ENCODE results near the gene KANK2. TPM values are rescaled to one million over a fixed set of nuclear protein-coding genes. Genes with fewer than 3 reads are reported as not detected.
A peak's percentile ranks its signal among the peaks of the same experiment; 100 is the strongest.
"Not testable (repeated sequence)": the region's sequence is repeated elsewhere in the genome, so short reads cannot be mapped to it uniquely, and the experiment has no call there.

Gene KANK2
- total and polyA plus RNA-seq, 7 experiments from 2014 or later: 0.32 to 2.9 (median 0.53) TPM; not detected in 2

GRCh38 chr19:11142528-11143171 is 54.7 kb downstream of the KANK2 start:
- no peaks in the 10 kb centered on the region for H3K27me3 ChIP-seq (ENCODE audit: control insufficient read depth in 2 of 2, insufficient read depth in 2 of 2, low read length in 2 of 2)
- H3K9me3 ChIP-seq (ENCODE audit: control insufficient read depth in 2 of 3, low read length in 3 of 3): no peaks in the 10 kb centered on the region
- peaks cover under 1 to 16% of the 10 kb centered on the region in 2 donors for H3K4me1 ChIP-seq (ENCODE audit: control insufficient read depth in 2 of 2, insufficient read depth in 2 of 2, low read length in 2 of 2)
- ChIA-PET CTCF (interaction anchor here (0.7 to 0.9 kb wide), 2 partner anchors 12 to 17 kb away, joined by 4 to 6 read pairs; no protein-coding TSS in a partner anchor), POLR2A (no interaction called here)
- Mint-ChIP-seq H3K27me3 (no peaks in the 10 kb centered on the region), H3K4me3 (peak overlapping the region in 4 of 10 donors; percentile 19 to 60 (median 41)), H3K4me1 (peaks cover 5 to 17% (median 12%) of the 10 kb centered on the region in 7 donors), H3K9me3 (no peaks in the 10 kb centered on the region), H3K27ac (peak overlapping the region in 1 of 9 donors; percentile 51), H3K36me3 (peaks cover 0 to 16% (median 0%) of the 10 kb centered on the region in 5 donors)
- no peaks in the 10 kb centered on the region for H3K36me3 ChIP-seq (ENCODE audit: control insufficient read depth in 2 of 3, insufficient read depth in 3 of 3, low read length in 3 of 3)
- no peak for ATAC-seq
- intact Hi-C loops (cut with micrococcal nuclease): no loop called here
- H3K27ac ChIP-seq (ENCODE audit: low read depth, low read length): no peak overlapping the region
- no peak overlapping the region for H3K4me3 ChIP-seq (ENCODE audit: low read length)
- no peak for DNase-seq

DNA sequence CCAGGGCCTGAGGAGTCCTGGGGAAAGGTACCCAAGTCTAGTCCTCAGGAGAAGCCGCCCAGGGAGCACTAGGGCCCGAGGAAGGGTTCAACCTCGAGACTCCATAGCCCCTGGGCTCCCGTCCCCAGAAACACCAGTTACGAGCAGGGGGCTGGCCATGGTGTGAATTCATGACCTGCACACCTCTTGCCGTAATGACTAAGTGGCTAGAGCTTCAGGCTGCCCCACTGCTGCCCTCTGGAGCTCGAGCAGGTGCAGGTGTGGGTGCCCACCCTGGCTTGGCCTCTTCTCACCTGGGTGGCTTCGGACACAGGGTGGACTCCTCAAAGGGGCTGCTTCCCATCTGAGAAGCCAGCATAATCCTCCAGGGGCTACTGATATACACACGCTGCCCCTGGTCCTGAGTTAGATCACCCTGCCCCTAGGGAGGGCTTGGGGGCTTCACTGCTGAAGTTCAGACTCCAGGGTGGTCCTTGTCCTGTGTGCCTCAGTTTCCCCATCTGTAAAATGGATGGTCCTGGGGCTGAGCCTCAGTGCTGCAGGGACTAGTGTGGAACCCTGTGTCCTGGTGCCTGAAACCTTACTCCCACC is 55.3 kb downstream of the KANK2 start:
- H3K9me3 Mint-ChIP-seq: no peaks in the 10 kb centered on the region
- intact Hi-C loops (cut with micrococcal nuclease): no loop called here
- peaks cover 7 to 23% (median 14%) of the 10 kb centered on the region in 7 donors for H3K4me1 Mint-ChIP-seq
- CTCF ChIA-PET: interaction anchor here (1.6 kb wide), 1 partner anchor 107 kb away, joined by 5 read pairs; no protein-coding TSS in a partner anchor
- DNase-seq: no peak
- no peaks in the 10 kb centered on the region for H3K27me3 ChIP-seq (ENCODE audit: control insufficient read depth in 2 of 2, insufficient read depth in 2 of 2, low read length in 2 of 2)
- H3K9me3 ChIP-seq (ENCODE audit: control insufficient read depth in 2 of 3, low read length in 3 of 3): no peaks in the 10 kb centered on the region
- peaks cover 4 to 21% of the 10 kb centered on the region in 2 donors for H3K4me1 ChIP-seq (ENCODE audit: control insufficient read depth in 2 of 2, insufficient read depth in 2 of 2, low read length in 2 of 2)
- H3K27ac ChIP-seq (ENCODE audit: low read depth, low read length): no peak overlapping the region
- no peaks in the 10 kb centered on the region for H3K27me3 Mint-ChIP-seq
- peaks cover 0 to 16% (median 0%) of the 10 kb centered on the region in 5 donors for H3K36me3 Mint-ChIP-seq
- ATAC-seq: no peak
- H3K36me3 ChIP-seq (ENCODE audit: control insufficient read depth in 2 of 3, insufficient read depth in 3 of 3, low read length in 3 of 3): no peaks in the 10 kb centered on the region
- H3K4me3 Mint-ChIP-seq: no peak overlapping the region
- no peak overlapping the region for H3K4me3 ChIP-seq (ENCODE audit: low read length)
- H3K27ac Mint-ChIP-seq: no peak overlapping the region
- POLR2A ChIA-PET: no interaction called here

DNA sequence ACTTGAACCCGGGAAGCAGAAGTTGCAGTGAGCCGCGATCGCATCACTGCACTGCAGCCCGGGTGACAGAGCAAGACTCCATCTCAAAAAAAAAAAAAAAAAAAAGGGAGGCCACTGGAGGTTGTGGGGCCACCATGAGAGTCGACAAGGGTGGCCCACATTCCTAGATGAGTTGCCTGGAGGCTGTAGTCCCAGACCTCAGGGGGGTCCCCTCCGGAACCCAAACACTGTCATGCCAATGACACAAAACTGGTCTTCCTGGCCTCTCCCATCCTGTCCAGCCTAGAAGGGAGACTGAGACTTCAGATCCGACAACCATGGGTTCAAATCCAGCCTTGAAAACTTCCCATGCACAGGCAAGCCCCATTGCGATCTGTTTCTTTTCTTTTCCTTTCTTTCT is 56.4 kb downstream of the KANK2 start:
- DNase-seq (no peak), ATAC-seq (no peak)
- H3K27ac Mint-ChIP-seq: no peak overlapping the region
- no peak overlapping the region for H3K27ac ChIP-seq (ENCODE audit: low read depth, low read length)
- H3K4me1 ChIP-seq (ENCODE audit: control insufficient read depth in 2 of 2, insufficient read depth in 2 of 2, low read length in 2 of 2): peaks cover 4 to 21% of the 10 kb centered on the region in 2 donors
- H3K4me3 ChIP-seq (ENCODE audit: low read length): no peak overlapping the region
- POLR2A ChIA-PET: interaction anchor here (0.7 kb wide), 1 partner anchor 53 kb away, joined by 3 read pairs; no protein-coding TSS in a partner anchor
- H3K27me3 ChIP-seq (ENCODE audit: control insufficient read depth in 2 of 2, insufficient read depth in 2 of 2, low read length in 2 of 2): no peaks in the 10 kb centered on the region
- H3K36me3 Mint-ChIP-seq: peaks cover 0 to 8% (median 0%) of the 10 kb centered on the region in 5 donors
- intact Hi-C loops (cut with micrococcal nuclease): no loop called here
- H3K27me3 Mint-ChIP-seq: no peaks in the 10 kb centered on the region
- CTCF ChIA-PET: interaction anchor here (1.6 kb wide), 1 partner anchor 106 kb away, joined by 5 read pairs; no protein-coding TSS in a partner anchor
- no peaks in the 10 kb centered on the region for H3K9me3 ChIP-seq (ENCODE audit: control insufficient read depth in 2 of 3, low read length in 3 of 3)
- peaks cover 7 to 33% (median 19%) of the 10 kb centered on the region in 7 donors for H3K4me1 Mint-ChIP-seq
- no peaks in the 10 kb centered on the region for H3K36me3 ChIP-seq (ENCODE audit: control insufficient read depth in 2 of 3, insufficient read depth in 3 of 3, low read length in 3 of 3)
- H3K4me3 Mint-ChIP-seq: no peak overlapping the region
- no peaks in the 10 kb centered on the region for H3K9me3 Mint-ChIP-seq

DNA sequence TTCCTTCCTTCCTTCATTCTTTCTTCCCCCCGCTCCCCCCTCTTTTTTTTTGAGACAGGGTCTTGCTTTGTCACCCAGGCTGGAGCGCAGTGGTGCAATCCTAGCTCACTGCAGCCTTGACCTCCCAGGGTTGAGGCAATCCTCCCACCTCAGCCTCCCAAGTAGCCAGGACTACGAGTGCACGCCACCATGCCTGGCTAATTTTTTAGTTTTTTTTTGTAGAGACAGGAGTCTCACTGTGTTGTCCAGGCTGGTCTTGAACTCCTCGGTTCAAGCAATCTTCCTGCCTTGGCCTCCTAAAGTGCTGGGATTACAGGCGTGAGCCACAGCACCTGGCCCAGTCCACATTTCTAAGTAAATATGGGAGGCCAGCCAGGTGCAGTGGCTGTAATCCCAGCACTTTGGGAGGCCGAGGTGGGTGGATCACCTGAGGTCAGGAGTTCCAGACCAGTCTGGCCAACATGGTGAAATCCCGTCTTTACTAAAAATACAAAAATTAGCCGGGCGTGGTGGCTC is 57.3 kb downstream of the KANK2 start:
- H3K4me3 ChIP-seq (ENCODE audit: low read length); H3K36me3 Mint-ChIP-seq; H3K27ac Mint-ChIP-seq; ATAC-seq; H3K9me3 Mint-ChIP-seq; intact Hi-C loops (cut with micrococcal nuclease); H3K9me3 ChIP-seq (ENCODE audit: control insufficient read depth in 2 of 3, low read length in 3 of 3); H3K36me3 ChIP-seq (ENCODE audit: control insufficient read depth in 2 of 3, insufficient read depth in 3 of 3, low read length in 3 of 3); H3K27me3 Mint-ChIP-seq; H3K27me3 ChIP-seq (ENCODE audit: control insufficient read depth in 2 of 2, insufficient read depth in 2 of 2, low read length in 2 of 2); DNase-seq; H3K27ac ChIP-seq (ENCODE audit: low read depth, low read length): not testable (repeated sequence)
- peaks cover 7 to 33% (median 19%) of the 10 kb centered on the region in 7 donors for H3K4me1 Mint-ChIP-seq
- H3K4me1 ChIP-seq (ENCODE audit: control insufficient read depth in 2 of 2, insufficient read depth in 2 of 2, low read length in 2 of 2): peaks cover 4 to 21% of the 10 kb centered on the region in 2 donors
- ChIA-PET POLR2A (interaction anchor here (0.7 kb wide), 1 partner anchor 52 kb away, joined by 3 read pairs; no protein-coding TSS in a partner anchor), CTCF (interaction anchor here (0.7 kb wide), 2 partner anchors 105 to 1000 kb away, joined by 4 to 5 read pairs; no protein-coding TSS in a partner anchor)
- peak overlapping the region in 1 of 10 donors; percentile 35 for H3K4me3 Mint-ChIP-seq

- H3K27me3 Mint-ChIP-seq: no peaks in the 10 kb centered on the region
- intact Hi-C loops (cut with micrococcal nuclease): loop anchor here in 1 of 2 donors (1.0 kb wide), 1 partner anchor 449 kb away; no protein-coding TSS in a partner anchor
- DNase-seq: no peak
- peaks cover 7 to 33% (median 19%) of the 10 kb centered on the region in 7 donors for H3K4me1 Mint-ChIP-seq
- Histone ChIP-seq H3K4me3 (ENCODE audit: low read length) (no peak overlapping the region), H3K9me3 (ENCODE audit: control insufficient read depth in 2 of 3, low read length in 3 of 3) (no peaks in the 10 kb centered on the region), H3K27me3 (ENCODE audit: control insufficient read depth in 2 of 2, insufficient read depth in 2 of 2, low read length in 2 of 2) (no peaks in the 10 kb centered on the region), H3K27ac (ENCODE audit: low read depth, low read length) (no peak overlapping the region), H3K36me3 (ENCODE audit: control insufficient read depth in 2 of 3, insufficient read depth in 3 of 3, low read length in 3 of 3) (no peaks in the 10 kb centered on the region), H3K4me1 (ENCODE audit: control insufficient read depth in 2 of 2, insufficient read depth in 2 of 2, low read length in 2 of 2) (peaks cover 4 to 21% of the 10 kb centered on the region in 2 donors)
- no peak overlapping the region for H3K27ac Mint-ChIP-seq
- peak overlapping the region in 3 of 10 donors; percentile 17 to 87 (median 53) for H3K4me3 Mint-ChIP-seq
- H3K9me3 Mint-ChIP-seq: no peaks in the 10 kb centered on the region
- ATAC-seq: no peak
- ChIA-PET CTCF (interaction anchor here (0.6 to 1.6 kb wide), 8 partner anchors 9 to 1088 kb away, joined by 3 to 7 read pairs (median 4); no protein-coding TSS in a partner anchor), POLR2A (interaction anchor here (0.6 kb wide), 1 partner anchor 755 kb away, joined by 3 read pairs; no protein-coding TSS in a partner anchor)
- H3K36me3 Mint-ChIP-seq: peaks cover 0 to 2% (median 0%) of the 10 kb centered on the region in 5 donors
Observed at GRCh38 chr19:11138601-11139300, 58.6 kb downstream of the KANK2 start.
